Fibroblast of pulmonary artery (primary cell): ENCODE measurements around the gene RPS2.

Experiments
- DNase-seq: peaks from one replicate; pipeline ENCODE4 v3.0.0-alpha.2; 2010; ENCODE audit warnings: low read depth
- H3K4me3 ChIP-seq: replicated peaks from 2 replicates; pipeline ENCODE4 v1.5.1; 2011; ENCODE audit warnings: low read depth, mild to moderate bottlenecking, control low read depth, low read length, moderate library complexity
- TF ChIP-seq, protein P1 (sequence below): IDR thresholded peaks from 2 replicates; pipeline ENCODE4 v1.5.1; 2011; ENCODE audit warnings: mild to moderate bottlenecking, control low read depth, low read length, inconsistent platforms; ENCODE audit errors: missing control alignments

Gene RPS2

DNA sequence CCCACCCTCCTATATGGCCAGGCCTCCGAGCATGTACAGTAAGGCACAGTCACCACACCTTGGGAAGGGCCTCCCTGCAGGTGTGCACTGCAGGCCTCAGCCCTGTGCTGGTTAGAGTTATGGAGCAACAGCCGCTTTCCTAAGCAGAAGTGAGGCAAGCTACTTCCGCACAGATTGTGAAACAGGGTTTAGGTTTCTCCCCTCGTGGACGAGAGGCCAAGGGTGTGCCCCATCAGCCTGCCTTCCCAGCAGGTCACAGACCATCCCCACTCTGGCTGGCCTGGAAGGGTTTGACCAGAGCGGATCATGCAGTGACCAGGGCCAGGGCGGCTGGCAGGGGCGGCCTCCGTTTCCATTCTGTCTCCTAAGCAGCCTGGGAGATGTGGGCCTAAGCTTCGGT is 26.3 kb downstream of the RPS2 start:
- DNase-seq, result no peak
- H3K4me3 ChIP-seq, result no peak overlapping the region
- TF ChIP-seq, protein P1, sequence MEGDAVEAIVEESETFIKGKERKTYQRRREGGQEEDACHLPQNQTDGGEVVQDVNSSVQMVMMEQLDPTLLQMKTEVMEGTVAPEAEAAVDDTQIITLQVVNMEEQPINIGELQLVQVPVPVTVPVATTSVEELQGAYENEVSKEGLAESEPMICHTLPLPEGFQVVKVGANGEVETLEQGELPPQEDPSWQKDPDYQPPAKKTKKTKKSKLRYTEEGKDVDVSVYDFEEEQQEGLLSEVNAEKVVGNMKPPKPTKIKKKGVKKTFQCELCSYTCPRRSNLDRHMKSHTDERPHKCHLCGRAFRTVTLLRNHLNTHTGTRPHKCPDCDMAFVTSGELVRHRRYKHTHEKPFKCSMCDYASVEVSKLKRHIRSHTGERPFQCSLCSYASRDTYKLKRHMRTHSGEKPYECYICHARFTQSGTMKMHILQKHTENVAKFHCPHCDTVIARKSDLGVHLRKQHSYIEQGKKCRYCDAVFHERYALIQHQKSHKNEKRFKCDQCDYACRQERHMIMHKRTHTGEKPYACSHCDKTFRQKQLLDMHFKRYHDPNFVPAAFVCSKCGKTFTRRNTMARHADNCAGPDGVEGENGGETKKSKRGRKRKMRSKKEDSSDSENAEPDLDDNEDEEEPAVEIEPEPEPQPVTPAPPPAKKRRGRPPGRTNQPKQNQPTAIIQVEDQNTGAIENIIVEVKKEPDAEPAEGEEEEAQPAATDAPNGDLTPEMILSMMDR, result no peak

DNA sequence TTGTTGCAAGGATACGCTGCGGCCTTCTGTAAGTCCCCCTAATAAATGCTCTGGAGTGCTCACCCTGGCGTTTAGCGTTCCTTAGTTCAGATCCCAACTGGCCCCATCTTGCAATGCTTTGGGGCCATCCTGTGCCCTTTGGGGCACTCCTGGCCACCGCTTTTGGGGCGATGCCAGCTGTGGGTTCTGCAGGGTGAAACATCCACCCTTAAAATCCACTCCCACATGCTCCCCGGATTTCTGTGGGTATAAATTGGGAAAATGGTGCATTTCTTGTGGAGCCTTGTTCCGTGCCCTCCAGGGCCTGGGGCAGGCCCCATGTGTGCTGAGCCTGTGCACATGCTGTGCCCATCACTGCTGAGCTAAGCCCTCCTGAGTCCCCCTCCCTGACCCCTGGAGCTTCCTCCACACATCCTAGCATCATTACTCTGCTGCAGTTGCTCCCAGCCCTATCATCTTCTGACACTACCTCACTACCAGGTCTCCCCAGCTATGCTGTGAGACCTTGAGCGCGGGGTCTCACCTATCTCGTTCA is 27.6 kb downstream of the RPS2 start:
- TF ChIP-seq, protein P1, result no peak
- H3K4me3 ChIP-seq, result no peak overlapping the region
- no peak for DNase-seq

GRCh38 chr16:1933097-1933661 is 31.4 kb downstream of the RPS2 start:
- TF ChIP-seq, protein P1, result no peak
- H3K4me3 ChIP-seq, result no peak overlapping the region
- no peak for DNase-seq

GRCh38 chr16:1932050-1933028 is 32.3 kb downstream of the RPS2 start:
- TF ChIP-seq, protein P1, result peak; percentile 3

DNA sequence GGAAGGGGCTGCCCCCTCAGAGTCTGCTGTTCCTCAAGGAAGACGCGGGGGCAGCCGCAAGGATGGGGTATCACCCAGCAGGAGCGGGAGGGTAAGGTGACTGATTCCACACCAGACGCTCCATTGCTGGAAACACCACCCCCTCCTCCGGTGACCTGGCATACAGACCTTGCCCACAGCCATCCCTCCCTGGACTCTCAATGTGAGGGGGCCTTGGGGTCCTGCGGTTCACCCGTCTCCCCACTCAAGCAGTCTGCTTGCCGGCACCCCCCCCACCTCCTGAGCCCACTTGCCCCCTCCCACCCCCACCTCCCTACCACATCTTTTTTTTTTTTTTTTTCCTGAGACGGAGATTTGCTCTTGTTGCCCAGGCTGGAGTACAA is 34.3 kb downstream of the RPS2 start:
- H3K4me3 ChIP-seq, result no peak overlapping the region
- no peak for DNase-seq
- TF ChIP-seq, protein P1, result no peak

More at GRCh38 chr16:1932050-1933028, 32.3 kb downstream of the RPS2 start:
- peak; percentile 14 for DNase-seq
- no peak overlapping the region for H3K4me3 ChIP-seq

GRCh38 chr16:1929578-1930337 is 34.9 kb downstream of the RPS2 start:
- TF ChIP-seq, protein P1, result peak; percentile 27
- DNase-seq, result peak; percentile 84
- H3K4me3 ChIP-seq, result peak overlapping the region; percentile 49
